ENCODE results near the gene MAP1LC3B2.

DNA sequence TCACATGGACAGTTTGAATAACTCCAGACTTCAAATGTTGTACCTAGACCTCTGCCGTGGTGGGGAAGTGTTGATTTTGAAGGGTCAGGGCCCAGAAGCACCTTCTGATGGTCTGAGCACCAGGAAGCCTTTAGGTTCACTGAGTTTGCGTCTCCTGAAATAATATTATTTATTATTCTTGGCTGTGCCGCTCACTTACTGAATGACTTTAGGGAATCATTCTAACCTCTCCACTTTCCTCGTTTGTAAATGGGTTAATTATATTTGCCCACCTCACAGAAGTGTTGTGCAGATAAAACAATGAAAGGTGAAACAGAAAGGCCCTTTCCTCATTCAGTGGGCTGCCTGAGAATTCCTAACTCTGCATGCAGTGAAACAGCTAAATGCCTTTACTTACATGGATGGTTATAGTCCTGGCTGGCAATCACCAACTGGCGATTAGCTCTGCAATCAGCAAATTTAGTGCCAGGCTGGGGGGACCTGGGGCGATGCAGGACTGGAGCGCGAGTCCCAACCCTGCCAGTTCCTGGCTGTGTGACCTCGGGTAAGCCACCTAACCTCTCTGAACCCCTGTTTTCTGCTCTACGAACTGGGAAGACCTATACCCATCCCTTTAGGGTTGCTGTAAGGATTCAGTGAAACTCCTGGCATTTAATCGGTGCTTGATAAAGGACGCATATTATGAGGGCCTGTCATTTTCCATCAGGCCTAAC is 57.5 kb downstream of the MAP1LC3B2 start:
- TF ChIP-seq, protein P1, sequence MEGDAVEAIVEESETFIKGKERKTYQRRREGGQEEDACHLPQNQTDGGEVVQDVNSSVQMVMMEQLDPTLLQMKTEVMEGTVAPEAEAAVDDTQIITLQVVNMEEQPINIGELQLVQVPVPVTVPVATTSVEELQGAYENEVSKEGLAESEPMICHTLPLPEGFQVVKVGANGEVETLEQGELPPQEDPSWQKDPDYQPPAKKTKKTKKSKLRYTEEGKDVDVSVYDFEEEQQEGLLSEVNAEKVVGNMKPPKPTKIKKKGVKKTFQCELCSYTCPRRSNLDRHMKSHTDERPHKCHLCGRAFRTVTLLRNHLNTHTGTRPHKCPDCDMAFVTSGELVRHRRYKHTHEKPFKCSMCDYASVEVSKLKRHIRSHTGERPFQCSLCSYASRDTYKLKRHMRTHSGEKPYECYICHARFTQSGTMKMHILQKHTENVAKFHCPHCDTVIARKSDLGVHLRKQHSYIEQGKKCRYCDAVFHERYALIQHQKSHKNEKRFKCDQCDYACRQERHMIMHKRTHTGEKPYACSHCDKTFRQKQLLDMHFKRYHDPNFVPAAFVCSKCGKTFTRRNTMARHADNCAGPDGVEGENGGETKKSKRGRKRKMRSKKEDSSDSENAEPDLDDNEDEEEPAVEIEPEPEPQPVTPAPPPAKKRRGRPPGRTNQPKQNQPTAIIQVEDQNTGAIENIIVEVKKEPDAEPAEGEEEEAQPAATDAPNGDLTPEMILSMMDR (conservative IDR thresholded peaks at IDR 0.05; ENCODE audit: low read length): no peak
- TF ChIP-seq EZH2phosphoT487 (IDR thresholded peaks at IDR 0.05; ENCODE audit: borderline replicate concordance, low read depth, low read length): no peak
